Endometrial microvascular endothelial cells (primary cell): ENCODE results near the gene ST8SIA1. TPM values are rescaled to one million over a fixed set of nuclear protein-coding genes. Genes with fewer than 3 reads are reported as not detected.

Experiments used
- total RNA-seq: library from RNA; depleted of rRNA; stranded (reverse); fragments of >200 nt; gene quantifications from one replicate; pipeline ENCODE4 v1.2.3, GENCODE V29; 2015; ENCODE audit errors: inconsistent ontology term

ST8SIA1 gene
- total RNA-seq, 1 donor from 2014 or later = not detected

Other genes with a start within 250 kb of the ST8SIA1 start
- gene C2CD5, start 209.8 kb upstream of the ST8SIA1 start, total RNA-seq = 28.1 TPM